Measurements from ENCODE around the gene DDX4.
"Not testable (repeated sequence)": the region's sequence is repeated elsewhere in the genome, so short reads cannot be mapped to it uniquely, and the experiment has no call there.

The DDX4 gene

DNA sequence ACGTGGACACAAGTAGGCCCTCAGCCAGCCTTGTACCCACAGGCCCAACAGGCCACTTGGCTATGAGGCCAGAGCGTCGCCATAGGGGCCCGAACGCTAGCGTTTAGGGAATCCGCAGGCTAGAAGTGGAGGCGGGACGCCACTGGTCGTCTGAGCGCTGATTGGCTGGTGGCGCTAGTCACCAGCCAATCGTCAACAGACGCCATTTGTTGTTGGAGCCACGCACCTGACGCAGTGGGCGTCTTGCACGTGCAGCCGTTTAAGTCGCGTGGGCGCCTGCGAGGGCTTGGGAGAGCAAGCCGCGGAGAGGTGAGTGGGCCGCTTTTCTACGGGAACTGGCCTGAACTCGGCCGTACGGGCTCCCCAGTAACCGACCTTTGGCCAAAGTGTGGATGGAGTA lies at the start of gene DDX4:
Gene DDX4 (plus strand): TSS at position 269 of the 400 bp plus-strand sequence. CDS start 903 bp downstream, outside the sequence.
- DNase-seq: no peak

DNA sequence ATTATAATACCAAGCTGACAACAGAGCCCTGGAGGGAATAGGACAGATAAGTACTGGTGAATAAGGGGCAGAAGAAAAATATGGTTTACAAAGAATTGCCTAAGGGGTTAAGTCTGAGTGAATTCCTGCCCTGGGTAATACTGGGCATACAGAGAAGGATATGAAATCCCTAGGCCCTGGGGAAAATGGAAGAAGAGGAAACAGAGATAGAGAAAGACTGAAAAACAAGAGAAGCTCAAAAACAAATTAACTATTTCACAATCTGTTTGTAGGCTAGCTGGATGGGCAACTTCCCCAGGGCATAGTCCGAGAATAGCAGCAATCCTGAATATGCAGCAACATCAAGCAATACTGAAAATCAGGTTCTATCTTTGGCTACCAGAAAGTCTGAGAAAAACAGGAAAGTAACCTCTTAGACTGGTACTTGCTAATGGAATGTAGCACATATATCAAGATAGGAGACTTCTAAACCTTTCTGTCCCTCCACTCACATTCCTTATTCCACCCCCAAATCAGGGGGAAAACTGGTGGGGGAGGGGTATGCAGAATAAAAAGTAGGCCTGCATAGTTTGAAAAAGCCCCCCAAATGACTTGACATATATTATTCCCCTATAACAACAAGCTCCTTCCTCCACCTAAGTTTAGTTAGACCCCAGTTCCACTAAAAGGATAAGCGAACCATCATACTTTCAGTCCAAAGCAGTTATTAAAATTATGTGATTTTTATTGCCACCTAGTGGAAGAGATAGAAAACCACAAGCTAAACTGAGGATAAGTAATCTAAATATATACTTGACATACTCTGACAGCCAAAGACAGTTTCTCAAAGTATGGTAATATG lies 46.4 kb upstream of the DDX4 start:
- peak; percentile 3 for DNase-seq

DNA sequence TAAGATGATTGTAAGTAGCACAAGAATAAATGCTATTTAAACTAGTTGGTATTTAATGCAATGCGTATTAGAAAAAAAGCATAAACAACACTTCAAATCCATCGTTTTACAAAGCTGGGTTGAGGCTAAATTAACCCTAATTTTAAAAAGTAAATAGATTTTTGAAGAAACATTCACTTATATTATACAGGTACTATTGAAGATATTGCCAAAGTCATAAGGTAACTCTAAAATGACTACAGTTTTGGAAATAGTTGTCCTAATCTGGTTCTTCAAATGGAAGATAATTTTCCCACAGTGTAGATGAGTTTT lies 45.8 kb upstream of the DDX4 start:
- DNase-seq: no peak

DNA sequence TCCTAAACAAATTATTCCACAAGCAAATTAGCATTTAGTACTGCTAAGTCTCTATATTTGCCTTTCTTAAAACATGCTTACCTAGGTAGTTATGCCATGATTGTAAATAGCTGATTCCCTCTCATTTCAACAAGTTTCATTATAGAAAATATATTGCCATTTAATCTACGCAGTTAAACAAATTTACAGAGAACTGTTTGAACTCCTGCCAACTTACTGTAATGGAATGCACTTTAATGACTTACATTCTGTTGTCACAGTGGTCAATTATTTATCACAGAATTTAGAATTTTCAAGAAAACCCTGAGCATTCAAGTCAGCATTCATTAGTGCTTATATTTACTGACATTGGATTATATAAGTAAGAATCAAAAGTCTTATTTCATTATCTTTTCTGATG lies 45.4 kb upstream of the DDX4 start:
- no peak for DNase-seq

DNA sequence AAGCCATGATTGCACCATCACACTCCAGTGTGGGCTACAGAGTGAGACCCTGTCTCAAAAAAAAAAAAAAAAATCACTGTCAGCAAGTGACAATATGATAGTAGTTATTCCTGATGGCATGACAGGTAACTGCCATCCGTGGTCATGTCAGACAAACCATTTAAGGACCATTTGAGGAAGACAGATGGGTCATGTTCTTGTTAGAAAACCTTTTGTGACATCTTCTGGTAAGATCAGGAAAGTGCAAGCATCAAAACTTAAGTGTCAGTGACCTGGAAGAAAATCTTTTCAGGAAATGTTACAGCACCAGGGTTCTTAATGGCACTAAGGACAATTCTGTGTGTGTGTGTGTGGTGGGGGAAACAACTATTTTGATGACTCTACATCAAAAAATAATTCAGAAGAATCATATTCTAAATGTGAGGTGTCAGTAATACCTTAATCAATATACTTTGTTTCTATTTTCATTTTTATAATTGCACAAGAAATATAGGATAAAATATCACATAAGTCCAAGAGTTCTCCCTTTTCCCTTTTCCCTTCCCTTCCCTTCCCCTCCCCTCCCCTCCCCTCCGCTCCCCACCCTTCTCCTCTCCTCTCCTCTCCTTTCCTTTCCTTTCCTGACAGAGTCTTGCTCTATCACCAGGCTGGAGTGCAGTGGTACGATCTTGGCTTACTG lies 43.6 kb upstream of the DDX4 start:
- no peak for DNase-seq

DNA sequence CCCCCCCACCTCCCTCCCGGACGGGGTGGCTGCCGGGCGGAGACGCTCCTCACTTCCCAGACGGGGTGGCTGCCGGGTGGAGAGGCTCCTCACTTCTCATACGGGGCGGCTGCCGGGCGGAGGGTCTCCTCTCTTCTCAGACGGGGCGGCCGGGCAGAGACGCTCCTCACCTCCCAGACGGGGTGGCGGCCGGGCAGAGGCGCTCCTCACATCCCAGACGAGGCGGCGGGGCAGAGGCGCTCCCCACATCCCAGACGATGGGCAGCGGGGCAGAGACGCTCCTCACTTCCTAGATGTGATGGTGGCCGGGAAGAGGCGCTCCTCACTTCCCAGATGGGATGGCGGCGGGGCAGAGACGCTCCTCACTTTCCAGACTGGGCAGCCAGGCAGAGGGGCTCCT lies 41.2 kb upstream of the DDX4 start:
- not testable (repeated sequence) for DNase-seq

DNA sequence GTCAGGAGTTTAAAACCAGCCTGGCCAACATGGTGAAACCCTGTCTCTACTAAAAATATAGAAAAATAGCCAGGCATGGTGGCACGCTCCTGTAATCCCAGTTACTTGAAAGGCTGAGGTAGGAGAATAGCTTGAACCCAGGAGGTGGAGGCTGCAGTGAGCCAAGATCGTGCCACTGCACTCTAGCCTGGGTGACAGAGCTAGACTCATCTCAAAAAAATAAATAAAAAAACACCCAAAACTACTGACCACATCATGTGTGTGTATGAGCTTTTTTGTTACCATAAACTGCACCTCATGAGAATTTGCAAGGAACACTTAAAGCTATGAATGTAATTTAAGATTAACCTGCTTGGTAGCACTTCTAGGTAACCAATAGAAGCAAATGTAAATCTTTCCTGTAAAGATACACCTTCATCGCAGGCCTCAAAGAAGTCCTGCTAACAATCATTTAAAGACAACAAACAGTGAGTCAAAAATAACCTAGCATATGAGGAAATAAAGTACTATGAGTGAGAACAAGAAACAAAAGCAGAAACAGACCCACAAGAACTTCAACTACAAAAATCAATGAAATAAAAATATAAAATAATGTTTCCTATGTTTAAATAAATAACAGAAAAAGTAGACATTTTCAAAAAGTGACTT lies 38.7 kb upstream of the DDX4 start:
- no peak for DNase-seq

DNA sequence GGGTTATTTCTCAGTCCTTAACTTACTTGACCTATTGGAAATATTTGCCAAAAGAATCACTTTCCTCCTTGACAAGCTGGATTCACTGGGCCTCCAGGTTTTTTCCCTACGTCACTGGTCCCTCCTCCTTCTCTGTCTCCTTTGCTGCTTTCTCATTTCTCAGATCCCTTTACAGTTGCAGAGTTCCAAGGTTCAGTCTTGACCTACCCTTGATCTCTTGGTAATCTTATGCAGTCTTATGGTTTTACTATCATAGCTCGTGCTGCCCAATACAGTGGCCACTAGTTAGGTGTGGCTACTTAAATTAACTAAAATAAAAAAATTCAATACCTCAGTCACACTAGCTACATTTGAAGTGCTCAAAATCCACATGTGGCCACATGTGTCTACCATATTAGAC lies 37.1 kb upstream of the DDX4 start:
- no peak for DNase-seq

DNA sequence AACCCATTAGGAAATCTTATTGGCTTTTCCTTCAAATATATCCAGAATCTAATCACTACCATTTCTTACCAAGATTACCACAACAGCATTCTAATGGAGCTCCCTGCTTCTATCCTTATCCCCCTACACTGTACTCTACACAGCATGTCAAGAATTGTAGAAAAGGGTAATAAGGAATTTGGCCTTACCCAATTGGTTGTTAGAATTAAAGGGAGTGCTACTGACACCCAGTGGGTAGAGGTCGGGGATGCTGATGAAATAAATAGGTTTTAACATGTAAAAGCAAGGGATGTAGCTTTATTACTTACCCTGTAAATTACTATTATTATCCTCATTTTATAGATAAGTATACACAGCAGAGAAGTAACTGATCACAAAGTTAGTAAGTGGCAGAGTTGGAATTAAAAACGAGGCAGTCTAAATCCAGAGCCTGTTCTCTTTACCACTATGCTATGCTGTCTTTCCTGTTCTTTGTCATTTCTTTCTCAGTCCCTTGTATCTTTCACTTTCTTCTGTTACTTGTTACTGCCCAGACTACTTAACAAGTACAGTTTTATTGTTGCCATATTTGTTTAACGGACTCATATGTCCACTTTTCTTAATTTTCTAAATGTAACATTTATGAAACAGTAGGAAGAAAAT lies 36.3 kb upstream of the DDX4 start:
- DNase-seq: no peak

DNA sequence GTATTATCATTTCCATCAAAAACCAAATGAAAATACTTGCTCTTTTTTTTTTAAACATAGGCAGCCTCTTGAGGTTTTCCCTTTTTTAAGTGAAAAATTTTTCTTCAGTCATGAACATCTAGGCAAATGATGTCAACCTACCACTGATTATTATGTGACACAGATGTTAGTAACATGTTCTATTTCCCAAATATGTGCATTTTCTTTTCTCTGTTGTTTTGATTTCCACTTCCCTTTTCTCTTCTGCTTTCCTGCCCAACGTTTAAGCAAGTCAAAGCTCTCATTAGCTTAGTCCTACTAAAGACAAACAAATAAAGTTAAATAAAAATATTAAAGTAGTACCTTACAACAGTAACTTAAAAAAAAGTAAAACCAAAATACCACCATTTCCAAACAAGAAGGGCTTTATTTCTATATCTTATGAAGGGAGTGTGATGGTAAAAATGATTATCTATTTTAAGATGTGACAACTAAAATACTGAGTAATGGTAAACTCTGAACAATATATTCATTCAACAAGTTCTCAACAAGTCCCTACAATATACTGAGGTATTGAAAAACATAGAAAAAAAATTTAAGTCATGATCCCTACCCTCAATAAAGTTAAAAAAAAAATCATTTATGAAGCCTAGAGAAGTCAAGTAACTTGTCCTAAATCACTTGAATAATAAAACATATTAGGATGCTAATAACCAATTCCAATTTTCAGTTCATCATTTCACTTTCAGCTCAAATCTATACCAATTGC lies 35.1 kb upstream of the DDX4 start:
- DNase-seq: no peak

DNA sequence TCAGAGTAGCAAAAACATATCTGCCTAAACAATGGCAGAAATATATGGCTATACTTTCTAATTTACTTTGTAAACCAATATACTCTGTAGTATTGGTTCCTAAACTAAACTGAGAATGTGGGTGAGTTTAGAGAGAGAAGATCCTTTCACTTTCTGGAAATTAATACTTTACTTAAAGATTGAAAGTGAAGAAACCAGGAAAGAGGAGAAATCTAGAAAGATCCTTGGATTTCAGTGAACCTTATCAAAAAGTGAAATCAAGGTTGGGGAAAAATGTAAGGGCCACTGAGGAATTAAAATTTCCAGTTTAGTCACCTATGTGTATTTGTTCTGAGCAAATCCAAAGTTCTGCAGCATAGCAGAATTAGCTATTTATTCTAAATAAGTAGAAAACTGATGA lies 31.6 kb upstream of the DDX4 start:
- no peak for DNase-seq

DNA sequence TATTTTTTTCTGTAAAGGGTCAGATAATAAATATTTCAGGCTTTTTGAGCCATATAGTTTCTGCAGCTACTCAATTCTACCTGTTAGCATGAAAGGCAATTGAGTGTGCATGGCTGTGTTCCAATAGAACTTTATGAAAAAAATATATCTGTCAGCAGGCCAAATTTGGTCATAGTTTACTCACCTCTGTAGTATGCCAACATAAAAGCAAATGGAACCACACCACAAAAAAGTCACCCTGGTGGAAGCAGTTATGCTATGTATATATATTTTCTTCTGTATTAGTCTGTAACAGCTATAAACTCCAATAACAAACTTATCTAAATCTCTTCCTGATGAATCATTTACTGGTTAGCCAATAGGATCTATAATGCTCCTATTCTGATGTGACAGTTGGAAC lies 29.1 kb upstream of the DDX4 start:
- no peak for DNase-seq

DNA sequence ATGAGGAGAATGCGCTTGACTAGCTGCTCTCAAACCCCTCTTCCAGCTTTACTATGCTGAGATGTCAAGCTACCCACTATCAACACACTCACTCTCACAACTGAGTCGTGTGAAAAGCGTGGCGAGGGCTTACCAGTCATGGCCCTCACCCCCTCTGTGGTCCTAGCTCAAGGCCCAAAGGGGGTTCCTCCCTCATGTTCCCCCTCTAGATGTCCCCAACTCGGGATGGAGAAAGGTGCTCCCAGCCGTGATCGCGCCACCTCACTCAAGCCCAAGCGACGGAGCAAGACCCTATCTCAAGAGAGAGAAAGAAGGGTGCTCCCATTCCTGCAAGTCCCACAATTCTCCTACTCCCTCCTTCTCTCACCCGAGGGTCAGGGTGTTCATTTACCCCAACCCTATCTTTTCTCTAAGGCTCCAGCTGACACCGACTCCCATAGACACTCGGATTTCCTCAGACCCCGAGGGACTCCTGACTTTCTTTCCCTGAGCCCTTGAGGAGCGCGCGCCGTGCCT lies 26.3 kb upstream of the DDX4 start:
- no peak for DNase-seq

DNA sequence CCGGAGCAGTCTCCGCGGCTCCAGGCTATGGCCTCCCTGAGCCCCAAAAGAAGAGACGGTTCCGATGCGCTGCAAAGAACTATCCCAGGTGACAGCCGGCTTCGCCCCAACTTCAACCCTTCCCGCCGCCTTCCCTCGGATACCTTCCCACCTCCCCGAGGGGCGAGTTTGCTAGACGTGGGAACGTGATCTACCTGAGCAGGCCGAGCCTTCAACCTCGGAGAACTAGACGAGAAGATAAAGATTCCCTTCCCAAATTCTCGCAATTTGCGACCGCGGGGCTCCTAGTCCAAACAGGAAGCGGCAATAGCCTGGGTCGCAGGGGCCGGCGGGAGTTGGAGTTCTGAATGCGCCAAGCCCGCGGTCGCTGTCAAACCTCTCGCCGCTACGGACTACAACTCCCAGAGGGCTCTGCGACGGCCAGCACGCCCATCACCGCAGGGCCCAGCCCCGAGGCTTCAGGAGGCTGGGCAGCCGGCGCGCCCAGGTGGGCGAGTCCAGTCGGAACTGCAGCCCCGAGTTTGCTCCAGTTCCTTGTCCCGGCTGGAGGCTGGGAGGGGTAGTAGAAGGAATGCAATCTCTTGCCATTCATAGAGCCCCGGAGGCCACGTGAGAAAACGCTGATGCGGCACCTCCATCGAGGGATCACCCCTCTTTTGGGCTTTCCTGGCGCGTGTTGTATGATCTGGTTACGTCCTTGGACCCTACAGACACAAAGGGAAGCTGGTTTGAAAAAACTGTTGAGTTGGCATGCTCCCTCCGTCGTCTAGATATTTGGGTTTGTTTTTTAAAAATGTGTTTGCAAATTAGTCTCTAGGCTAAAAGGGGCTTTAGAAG lies 25.6 kb upstream of the DDX4 start, which contains the start of gene SLC38A9:
Gene SLC38A9 (minus strand): TSS at position 302 of the 837 bp plus-strand sequence. CDS start 14,366 bp downstream, outside the sequence.
- DNase-seq: peak; percentile 85

DNA sequence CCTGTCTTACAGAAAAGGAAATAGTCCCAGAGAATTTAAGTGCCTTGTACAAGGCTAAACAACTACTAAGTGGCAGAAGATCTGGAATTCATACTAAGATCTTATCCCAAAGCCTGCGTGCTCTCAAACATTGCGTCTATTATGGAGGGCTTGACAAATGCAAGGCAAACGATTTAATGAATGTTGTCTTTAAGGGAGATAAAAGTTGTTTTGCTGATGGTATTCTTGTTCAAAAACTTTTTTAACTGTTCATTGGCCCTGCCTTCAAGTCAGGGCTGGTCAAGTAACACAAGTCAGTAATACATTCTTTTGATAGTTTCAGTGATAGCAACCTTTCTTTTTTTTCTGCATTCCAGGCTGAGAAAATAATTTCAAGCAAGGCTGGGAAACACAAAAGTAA lies 24.0 kb upstream of the DDX4 start:
- DNase-seq: no peak

DNA sequence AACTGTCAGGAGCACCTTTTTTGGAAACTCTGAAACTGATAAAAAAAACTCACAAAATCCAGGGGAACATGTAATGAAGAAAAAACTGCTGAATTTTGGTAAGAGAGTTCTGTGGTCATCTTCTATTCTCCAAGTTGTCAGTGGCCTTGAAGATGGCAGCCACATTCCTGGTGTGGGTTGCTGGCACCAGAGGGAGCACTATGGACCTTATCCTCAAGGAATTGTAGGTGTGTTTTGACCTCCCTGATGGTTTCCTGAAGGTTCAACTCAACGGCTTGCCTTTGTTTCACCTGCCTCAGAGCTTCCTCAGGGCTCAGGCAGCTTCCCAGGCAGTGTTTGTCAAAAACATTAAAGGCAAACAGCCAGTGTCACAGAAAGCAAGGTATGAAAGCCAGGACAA lies 23.5 kb upstream of the DDX4 start:
- no peak for DNase-seq

DNA sequence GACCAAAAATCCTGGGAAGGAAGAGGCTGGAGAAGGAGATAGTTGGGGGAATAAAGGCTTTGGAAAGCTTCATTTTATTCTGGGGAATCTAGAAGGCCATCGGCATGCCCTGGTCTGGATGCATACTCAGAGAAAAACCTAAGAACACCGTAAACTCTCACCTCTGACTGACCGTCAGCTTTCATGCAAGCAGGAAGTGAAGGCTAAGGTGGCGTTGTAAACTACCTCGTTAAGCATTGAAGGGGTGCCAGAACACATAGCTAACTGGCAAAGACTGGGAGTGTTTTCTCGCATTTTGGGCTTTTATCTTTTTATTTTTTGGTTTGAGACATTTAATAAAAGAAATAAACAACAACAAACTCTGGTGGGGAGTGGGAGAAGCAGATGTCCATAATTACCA lies 23.1 kb upstream of the DDX4 start:
- no peak for DNase-seq

DNA sequence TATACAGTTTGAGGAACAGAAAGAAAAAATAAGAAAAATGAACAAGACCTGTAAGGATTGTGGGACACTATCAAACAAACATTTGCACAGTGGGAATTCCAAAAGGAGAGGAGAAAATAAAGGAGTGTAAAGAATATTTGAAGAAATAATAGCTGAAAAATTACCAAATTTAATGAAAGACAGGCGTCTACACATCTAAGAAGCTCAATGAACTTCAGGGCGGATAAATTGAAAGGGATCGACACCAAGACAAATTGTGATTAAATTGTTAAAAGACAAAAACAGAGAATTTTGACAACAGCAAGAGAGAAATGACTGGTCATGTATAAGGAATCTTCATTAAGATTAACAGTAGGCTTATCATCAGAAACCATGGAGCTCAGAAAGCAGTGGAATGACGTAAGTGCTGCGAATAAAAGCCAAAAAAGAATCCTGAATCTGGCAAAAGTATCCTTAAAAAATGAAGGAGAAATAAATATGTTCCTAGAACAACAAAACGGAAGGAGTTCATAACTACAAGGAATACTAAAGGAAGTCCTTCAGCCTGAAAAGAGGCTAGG lies 22.3 kb upstream of the DDX4 start:
- no peak for DNase-seq

DNA sequence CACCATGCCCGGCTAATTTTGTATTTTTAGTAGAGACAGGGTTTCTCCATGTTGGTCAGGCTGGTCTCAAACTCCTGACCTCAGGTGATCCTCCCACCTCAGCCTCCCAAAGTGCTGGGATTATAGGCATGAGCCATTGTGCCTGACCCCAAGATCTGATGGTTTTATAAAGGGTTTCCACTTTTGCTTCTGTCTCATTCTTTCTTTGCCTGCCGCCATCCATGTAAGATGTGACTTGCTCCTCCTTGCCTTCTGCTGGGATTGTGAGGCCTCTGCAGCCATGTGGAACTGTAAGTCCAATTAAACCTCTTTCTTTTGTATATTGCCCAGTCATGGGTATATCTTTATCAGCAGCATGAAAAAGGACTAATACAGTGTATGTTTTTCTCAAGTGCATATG lies 18.8 kb upstream of the DDX4 start:
- DNase-seq: not testable (repeated sequence)

DNA sequence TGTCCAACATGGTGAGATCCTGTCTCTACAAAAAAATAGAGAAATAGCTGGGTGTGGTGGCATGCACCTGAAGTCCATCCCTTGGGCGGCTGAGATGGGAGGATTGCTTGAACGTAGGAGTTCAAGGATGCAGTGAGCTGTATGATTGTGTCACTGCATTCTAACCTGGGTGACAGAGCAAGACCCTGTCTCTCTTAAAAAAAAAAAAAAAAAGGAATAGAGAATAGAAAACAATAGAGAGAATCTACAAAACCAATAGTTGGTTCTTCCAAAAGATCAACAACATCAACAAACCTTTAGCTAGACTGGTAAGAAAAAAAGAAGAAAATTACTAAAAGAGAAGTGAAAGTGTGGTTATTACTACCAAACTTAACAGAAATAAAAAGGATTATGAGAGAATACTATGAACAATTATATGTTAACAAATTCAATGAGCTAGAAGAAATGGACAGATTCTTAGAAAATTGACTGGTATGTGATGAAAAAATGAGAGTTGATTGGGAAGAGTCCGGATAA lies 17.6 kb upstream of the DDX4 start:
- no peak for DNase-seq

DNA sequence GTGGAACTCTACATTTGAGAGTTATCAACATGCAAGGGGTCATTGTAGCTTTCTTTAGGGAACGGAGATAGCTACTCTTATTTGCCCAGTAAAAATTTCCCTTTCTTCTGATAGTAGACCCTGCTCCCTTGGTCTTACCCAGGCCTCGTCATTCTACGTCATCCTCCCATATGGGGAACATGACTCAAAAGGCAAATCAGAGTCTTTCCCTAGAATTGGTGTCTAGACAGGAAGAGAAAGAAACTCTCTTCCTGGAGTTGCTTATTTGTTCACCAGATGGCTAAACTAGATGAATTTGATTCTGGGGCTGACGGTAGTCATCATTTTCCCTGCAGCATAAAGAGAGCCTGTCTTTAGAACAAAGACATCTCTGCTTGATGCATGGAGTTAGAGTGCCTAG lies 13.6 kb upstream of the DDX4 start:
- no peak for DNase-seq
